Right cardiac atrium (tissue), 5 donors: ENCODE measurements around the gene DAB1. TPM values are rescaled to one million over a fixed set of nuclear protein-coding genes. Genes with fewer than 3 reads are reported as not detected.

Source experiments
- ATAC-seq, 2 donors: fragments of 200-7000 bp; cut with Tn5 transposase; one replicate each; pipeline versions ENCODE4 v1.8.0 to v1.9.1; 2020; ENCODE audit warnings: moderate library complexity in 2 of 2, mild to moderate bottlenecking in 1 of 2
- DNase-seq, 3 donors: peaks; one replicate each; pipeline ENCODE4 v3.0.0-alpha.2; 2020
- H3K27ac ChIP-seq: one replicate; pipeline ENCODE4 v1.5.1; 2013; ENCODE audit warnings: mild to moderate bottlenecking, low read length, control low read depth, moderate library complexity
- H3K27me3 ChIP-seq: one replicate; pipeline ENCODE4 v1.6.1; 2013; ENCODE audit not compliant: control insufficient read depth, insufficient read depth
- H3K4me1 ChIP-seq: one replicate; pipeline ENCODE4 v1.6.1; 2013; ENCODE audit warnings: low read length; ENCODE audit not compliant: control insufficient read depth, insufficient read depth
- H3K4me3 ChIP-seq: one replicate; pipeline ENCODE4 v1.5.1; 2013; ENCODE audit warnings: low read length, control low read depth
- H3K9me3 ChIP-seq: one replicate; pipeline ENCODE4 v1.6.1; 2013; ENCODE audit warnings: low read length; ENCODE audit not compliant: control insufficient read depth
- WGBS: extraction: QIAGEN DNeasy Blood & Tissue Kit; methylation state at CpG from one replicate; pipeline ENCODE4 v1.1.7; 2013; 5-methylcytosine and 5-hydroxymethylcytosine counted together
- intact Hi-C, 4 donors: fragments of 100-400 bp; cut with DNase I; formaldehyde crosslinking; loops; one replicate each; pipeline versions ENCODE4 v1.11.0 to v1.14.0; 2022 to 2023
- polyA plus RNA-seq: library from polyadenylated mRNA; stranded (reverse); fragments of 200-250 nt; gene quantifications from one replicate; pipeline ENCODE4 v1.2.3, GENCODE V29; 2013
- total RNA-seq, 4 donors: library from RNA; stranded (reverse); fragmentation: NEBNext Ultra II Directional; extraction: Animal tissue kit (Norgen Biotek cat#: 25700); gene quantifications; one replicate each; pipeline ENCODE4 v1.2.1, GENCODE V29; 2021
- donor health status: healthy with polysubstance abuse.
- donor health status: DM: no; HTN: yes; CAD: no.
- donor health status: DM: no; HTN: no; CAD: no.
- donor health status: DM: no; HTN: yes; CAD: no; lungs with severe emphysema.
- donor health status: DM: yes; HTN: yes; CAD: no.

Gene DAB1
- total and polyA plus RNA-seq, 5 donors, result 2.5 to 10.8 (median 8.7) TPM

DNA sequence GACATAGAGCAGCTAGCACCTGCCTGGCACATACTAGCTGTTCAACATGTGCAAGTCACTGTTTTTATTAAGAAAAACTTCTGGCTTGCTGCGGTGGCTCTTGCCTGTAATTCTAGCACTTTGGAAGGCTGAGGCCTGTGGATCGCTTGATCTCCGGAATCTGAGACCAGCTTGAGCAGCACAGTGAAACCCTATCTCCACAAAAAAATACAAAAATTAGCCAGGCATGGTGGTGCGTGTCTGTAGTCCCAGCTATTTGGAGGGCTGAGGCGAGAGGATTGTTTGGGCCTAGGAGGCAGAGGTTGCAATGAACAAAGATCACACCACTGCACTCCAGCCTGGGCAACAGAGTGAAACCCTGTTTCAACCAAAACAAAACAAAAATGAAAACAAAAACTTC, 430.4 kb downstream of the DAB1 start:
- Histone ChIP-seq H3K4me1 (no peaks in the 10 kb centered on the region), H3K9me3 (no peaks in the 10 kb centered on the region), H3K4me3 (no peak overlapping the region), H3K27me3 (no peaks in the 10 kb centered on the region), H3K27ac (no peak overlapping the region)
- DNase-seq (no peak), ATAC-seq (no peak)
- intact Hi-C loops, result no loop called here
- 90% methylated on average over 5 of the region's 5 CpGs for WGBS

DNA sequence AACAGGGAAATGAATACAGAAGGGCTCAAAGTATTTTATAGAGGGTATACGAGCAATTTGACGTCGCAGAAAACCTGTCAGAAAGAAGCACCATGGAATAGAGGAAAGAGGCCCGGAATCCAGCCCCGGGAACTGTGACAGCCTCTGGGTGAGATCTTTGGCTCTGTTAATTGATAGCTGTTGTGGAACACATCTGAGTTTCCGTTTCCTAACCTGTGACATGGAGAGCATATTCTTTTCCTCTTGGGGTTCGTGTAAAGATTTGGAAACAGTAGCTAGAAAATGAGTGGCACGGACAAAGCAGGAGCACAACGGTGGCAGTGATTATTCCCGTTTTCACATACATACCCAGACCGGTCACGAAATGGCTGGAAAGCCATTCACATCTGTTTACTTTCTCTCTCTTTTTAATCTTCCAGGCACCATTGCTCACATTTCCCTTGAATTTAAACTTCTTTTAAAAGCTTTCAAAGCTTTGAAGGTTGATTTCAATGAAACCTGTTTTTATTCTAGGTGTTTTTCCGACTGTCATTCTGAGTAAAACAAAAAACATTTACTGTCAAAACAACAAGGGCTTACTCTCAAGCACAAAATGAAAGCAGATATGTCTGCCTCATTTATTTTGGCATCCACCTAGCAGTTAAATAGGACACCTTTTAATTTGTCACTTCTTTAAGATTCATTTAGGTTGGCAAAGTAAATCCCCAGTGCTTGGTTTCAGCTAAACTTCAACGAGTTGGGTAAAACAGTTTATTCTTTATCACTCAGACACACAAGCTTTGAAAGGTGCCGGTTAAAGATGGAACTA, 431.3 kb downstream of the DAB1 start:
- intact Hi-C loops, result no loop called here
- Histone ChIP-seq H3K27ac (no peak overlapping the region), H3K9me3 (no peaks in the 10 kb centered on the region), H3K4me3 (no peak overlapping the region), H3K27me3 (no peaks in the 10 kb centered on the region), H3K4me1 (no peaks in the 10 kb centered on the region)
- ATAC-seq (no peak), DNase-seq (no peak)
- 65% methylated on average over 15 of the region's 15 CpGs for WGBS

DNA sequence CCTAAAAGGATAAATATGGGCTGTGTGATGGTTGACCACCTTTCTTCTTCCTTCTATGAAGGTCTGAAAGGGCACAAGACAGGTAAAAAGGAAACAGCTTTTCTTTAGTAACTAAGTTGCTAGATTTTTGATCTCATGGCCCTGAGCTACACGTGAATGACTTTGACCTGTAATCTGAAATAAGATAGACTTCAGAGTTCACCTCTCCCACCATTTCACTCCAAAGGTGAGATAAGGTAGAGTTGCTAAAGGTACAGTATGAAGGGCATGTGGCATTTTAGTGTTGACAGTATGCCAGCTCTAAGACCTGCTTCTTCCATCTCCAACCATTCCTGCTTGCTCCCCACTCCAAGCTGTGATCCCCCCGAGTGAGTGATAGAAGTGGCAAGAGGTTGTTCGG, 432.3 kb downstream of the DAB1 start:
- Histone ChIP-seq H3K9me3 (no peaks in the 10 kb centered on the region), H3K4me3 (no peak overlapping the region), H3K27me3 (no peaks in the 10 kb centered on the region), H3K27ac (no peak overlapping the region), H3K4me1 (no peaks in the 10 kb centered on the region)
- intact Hi-C loops, result no loop called here
- 74% methylated on average over 3 of the region's 3 CpGs for WGBS
- DNase-seq, result no peak
- ATAC-seq, result no peak

DNA sequence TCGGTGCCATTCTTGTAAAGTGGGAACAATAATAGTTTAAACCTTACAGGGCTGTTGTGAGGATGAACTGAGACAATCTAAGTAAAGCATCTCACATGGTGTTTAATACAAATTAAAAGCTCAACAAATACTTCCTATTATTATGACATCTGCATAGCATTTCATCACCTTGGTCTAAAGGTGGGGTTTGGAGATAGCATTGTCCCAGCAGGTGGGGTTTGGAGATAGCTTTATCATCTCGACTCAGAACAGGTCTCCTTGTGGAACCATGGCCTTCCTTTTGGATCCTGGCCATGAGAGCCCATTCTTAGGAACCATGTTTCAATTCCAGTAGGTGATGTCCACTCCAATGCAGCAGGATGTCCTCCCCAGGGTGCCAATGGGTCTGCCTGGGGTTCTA, 437.5 kb downstream of the DAB1 start:
- H3K4me1 ChIP-seq, result no peaks in the 10 kb centered on the region
- no peak overlapping the region for H3K27ac ChIP-seq
- intact Hi-C loops, result no loop called here
- WGBS, result 74% methylated on average over 2 of the region's 2 CpGs
- ATAC-seq (no peak), DNase-seq (no peak)
- no peaks in the 10 kb centered on the region for H3K9me3 ChIP-seq
- no peaks in the 10 kb centered on the region for H3K27me3 ChIP-seq
- no peak overlapping the region for H3K4me3 ChIP-seq

DNA sequence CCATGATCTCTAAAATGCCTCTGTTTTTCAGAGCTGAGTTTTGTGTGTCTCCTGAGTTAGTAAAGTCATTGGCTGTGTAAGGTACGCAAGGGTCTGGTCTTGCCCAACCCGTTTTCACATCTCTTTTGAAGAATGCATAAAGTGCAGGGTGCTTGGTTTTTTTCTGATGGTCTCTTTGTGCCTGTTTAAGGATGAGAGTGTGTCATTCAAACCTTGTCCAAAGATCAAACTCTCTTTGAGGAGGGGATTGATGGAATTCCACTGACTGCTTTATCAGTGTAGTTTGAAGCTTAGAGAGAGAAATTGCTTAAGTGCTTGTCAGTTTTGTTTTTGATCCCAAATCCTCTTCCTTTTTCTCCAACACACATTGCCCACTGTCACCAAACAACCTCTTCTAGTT, 438.0 kb downstream of the DAB1 start:
- Histone ChIP-seq H3K27me3 (no peaks in the 10 kb centered on the region), H3K27ac (no peak overlapping the region), H3K4me1 (no peaks in the 10 kb centered on the region), H3K9me3 (no peaks in the 10 kb centered on the region), H3K4me3 (no peak overlapping the region)
- intact Hi-C loops, result no loop called here
- 85% methylated on average over 2 of the region's 2 CpGs for WGBS
- no peak for DNase-seq
- no peak for ATAC-seq

DNA sequence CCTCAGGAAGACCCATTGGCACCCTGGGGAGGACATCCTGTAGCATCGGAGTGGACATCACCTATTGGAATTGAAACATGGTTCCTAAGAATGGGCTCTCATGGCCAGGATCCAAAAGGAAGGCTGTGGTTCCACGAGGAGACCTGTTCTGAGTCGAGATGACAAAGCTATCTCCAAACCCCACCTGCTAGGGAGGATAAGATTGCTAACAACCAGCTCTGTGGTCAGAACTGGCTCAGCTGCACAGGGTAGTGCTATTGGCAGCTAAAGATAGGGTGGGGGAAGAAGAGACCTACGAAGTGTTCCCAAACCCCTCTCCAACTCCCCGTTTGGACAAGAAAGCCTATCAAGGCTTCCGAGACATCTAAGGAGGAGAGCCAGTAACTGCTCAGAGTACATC, 440.4 kb downstream of the DAB1 start:
- 66% methylated on average over 6 of the region's 6 CpGs for WGBS
- Histone ChIP-seq H3K4me3 (no peak overlapping the region), H3K4me1 (no peaks in the 10 kb centered on the region), H3K27ac (no peak overlapping the region), H3K27me3 (no peaks in the 10 kb centered on the region), H3K9me3 (no peaks in the 10 kb centered on the region)
- ATAC-seq (no peak), DNase-seq (no peak)
- intact Hi-C loops, result no loop called here

DNA sequence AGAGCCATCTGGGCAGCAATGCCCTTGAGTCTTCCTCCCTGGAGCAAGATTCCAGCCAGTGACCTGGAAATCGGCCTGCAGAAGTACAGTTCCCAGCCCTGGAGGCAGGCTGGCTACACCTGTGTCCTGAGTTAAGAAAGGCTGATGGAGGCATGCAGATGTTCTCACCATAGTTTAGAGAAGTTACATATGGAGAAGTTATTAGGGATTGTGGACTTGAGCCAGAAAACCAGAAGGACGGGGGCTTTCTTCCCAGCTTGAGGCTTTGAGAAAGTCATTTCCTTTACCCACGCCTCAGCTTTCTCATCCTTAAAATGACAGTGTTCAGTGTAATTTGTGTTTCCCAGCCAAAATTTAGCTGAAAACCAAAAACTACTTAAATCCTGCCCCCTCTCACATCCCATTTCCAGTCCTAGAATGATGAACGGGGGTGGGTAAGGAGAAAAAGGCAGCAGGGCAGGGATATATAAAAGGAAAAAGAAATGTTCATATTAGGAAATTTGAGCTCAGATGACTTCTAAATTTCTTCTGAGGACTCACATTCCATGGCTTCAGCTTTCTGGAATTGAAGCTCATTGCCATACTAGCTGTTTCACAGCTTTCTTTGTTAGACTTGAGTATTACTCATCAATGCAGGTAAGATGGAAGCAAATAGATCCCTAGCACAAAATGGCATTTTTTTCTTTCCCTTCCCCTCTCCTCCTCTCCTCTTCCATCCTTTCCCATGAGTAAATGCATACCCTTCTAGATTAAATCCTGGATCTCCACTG, 443.7 kb downstream of the DAB1 start:
- WGBS, result 37% methylated on average over 4 of the region's 4 CpGs
- no peak for ATAC-seq

DNA sequence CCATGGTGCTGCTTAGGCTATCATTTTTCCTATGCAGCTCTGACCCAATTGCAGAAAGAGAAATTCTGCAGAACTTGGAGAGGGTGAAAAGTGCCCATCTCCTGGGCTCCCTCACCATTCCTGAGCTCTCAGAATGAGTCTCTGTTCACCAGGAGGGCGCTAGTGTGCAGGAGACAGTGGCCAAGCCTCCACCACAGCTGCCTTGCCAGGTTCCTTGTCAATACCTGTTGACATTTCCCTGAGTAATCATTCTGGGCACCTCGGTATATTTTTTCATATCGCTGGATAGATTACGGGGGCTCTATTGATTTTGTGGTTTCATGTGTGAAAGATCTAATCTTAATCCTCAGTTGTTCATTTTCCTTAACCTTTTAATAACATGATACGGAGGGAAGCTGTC, 445.0 kb downstream of the DAB1 start:
- intact Hi-C loops, result no loop called here
- no peaks in the 10 kb centered on the region for H3K27me3 ChIP-seq
- no peaks in the 10 kb centered on the region for H3K9me3 ChIP-seq
- no peak overlapping the region for H3K27ac ChIP-seq
- 77% methylated on average over 5 of the region's 5 CpGs for WGBS
- H3K4me1 ChIP-seq, result no peaks in the 10 kb centered on the region
- ATAC-seq, result no peak
- no peak overlapping the region for H3K4me3 ChIP-seq
- DNase-seq, result no peak

More for the DNA sequence above, 443.7 kb downstream of the DAB1 start:
- Histone ChIP-seq H3K4me1 (no peaks in the 10 kb centered on the region), H3K27ac (no peak overlapping the region), H3K9me3 (no peaks in the 10 kb centered on the region), H3K4me3 (no peak overlapping the region), H3K27me3 (no peaks in the 10 kb centered on the region)
- DNase-seq, result no peak
- intact Hi-C loops, result no loop called here

DNA sequence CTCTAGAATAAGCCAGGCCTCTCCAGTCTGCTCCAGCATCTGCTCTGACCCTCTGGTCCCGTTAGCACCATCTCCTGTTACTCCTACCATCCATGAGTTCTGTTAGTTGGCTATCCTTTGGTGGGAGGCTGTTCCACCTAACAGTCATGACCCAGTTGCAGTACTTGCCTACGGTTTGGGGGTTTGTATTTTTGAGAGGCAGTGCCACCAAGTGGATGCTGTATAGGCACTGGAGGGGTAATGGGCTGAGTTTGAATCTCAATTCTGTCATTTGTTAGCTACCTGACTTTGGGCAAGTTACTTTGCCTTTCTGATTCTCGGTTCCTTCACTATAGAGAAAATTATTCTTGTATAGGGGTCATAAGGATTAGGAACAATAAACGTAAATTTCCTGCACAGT, 445.9 kb downstream of the DAB1 start:
- Histone ChIP-seq H3K4me3 (no peak overlapping the region), H3K4me1 (no peaks in the 10 kb centered on the region), H3K27ac (no peak overlapping the region), H3K9me3 (no peaks in the 10 kb centered on the region), H3K27me3 (no peaks in the 10 kb centered on the region)
- intact Hi-C loops, result no loop called here
- ATAC-seq (no peak), DNase-seq (no peak)
- 74% methylated on average over 4 of the region's 4 CpGs for WGBS

DNA sequence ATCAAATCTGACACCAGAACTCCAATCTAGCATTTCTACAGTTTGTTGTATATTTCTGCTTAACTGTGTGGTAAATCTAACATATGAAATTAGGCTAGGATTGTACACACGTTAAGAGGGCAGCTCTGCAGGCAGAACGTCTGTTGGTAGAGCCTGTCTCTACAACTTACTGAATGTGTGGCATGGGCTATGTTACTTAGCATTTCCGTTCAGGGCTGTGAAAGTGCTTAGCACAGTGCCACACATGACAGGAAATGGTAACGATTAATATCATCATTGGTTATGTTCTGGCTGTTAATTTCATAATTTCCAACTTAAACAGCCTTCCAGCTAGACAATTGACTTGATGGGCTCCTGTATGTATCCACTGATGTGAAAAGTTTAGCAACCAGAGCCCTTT, 448.4 kb downstream of the DAB1 start:
- H3K9me3 ChIP-seq, result no peaks in the 10 kb centered on the region
- no peak overlapping the region for H3K27ac ChIP-seq
- intact Hi-C loops, result no loop called here
- H3K4me3 ChIP-seq, result no peak overlapping the region
- ATAC-seq, result no peak
- WGBS, result 79% methylated on average over 4 of the region's 4 CpGs
- no peak for DNase-seq
- no peaks in the 10 kb centered on the region for H3K4me1 ChIP-seq
- no peaks in the 10 kb centered on the region for H3K27me3 ChIP-seq

DNA sequence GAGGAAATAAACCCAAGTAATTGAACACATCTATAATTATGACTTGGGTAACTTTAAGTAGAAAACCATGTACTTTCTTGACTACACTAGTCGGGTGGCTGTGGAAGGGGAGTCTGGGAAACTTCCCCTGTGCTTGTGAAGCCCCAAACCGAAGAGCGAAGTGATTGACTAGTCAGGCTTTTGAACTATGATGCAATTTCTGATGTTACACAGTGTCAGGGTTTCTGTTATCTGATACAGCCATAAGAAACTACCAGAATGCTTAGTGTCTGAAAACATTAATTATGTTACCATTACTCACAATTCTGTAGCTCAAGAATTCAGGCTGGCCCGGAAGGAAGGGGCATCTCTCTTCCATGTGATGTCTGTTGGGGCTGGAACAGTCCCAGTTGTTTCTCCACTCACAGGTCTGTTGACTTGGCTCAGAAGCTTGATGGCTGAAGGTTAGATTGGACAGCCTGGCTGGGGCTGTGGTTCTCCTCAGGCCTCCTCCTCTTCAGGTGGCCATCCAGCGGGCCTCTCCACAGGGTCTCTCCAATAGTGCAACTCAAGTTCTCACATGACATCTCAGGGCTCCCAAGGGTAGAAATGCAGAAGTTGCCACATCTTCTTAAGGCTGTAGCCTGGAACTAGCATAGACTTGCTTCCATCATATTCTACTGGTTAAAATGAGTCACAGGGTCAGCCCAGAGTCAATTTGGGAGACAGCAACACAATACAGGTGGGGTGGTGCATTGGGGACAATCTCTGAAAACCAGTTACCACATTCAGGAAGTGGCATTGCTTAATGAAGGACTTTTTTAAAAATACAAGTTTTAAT, 449.7 kb downstream of the DAB1 start:
- DNase-seq (no peak), ATAC-seq (no peak)
- Histone ChIP-seq H3K27ac (no peak overlapping the region), H3K4me1 (no peaks in the 10 kb centered on the region), H3K9me3 (no peaks in the 10 kb centered on the region), H3K4me3 (no peak overlapping the region), H3K27me3 (no peaks in the 10 kb centered on the region)
- intact Hi-C loops, result no loop called here
- WGBS, result 78% methylated on average over 5 of the region's 5 CpGs
